Lung (tissue), 12 donors: ENCODE data around the gene GLI3. TPM values are rescaled to one million over a fixed set of nuclear protein-coding genes. Genes with fewer than 3 reads are reported as not detected.

Experiments used
- ATAC-seq: fragments of 200-7000 bp; cut with Tn5 transposase; one replicate; pipeline ENCODE4 v1.9.1; 2020; ENCODE audit warnings: moderate number of reproducible peaks; ENCODE audit not compliant: insufficient read depth, low FRiP score
- DNase-seq, 3 donors: peaks; one replicate each; pipeline ENCODE4 v3.0.0-alpha.2; 2013 to 2017
- H3K27ac ChIP-seq, 2 donors: one replicate each; pipeline ENCODE4 v1.5.1; 2013; ENCODE audit warnings: mild to moderate bottlenecking in 2 of 2, moderate library complexity in 2 of 2, control low read depth in 1 of 2, inconsistent platforms in 1 of 2, low read depth in 1 of 2, low read length in 1 of 2
- H3K27me3 ChIP-seq, 3 donors: one replicate each; pipeline ENCODE4 v1.5.1; 2013; ENCODE audit warnings: low read length in 2 of 3; ENCODE audit not compliant: control insufficient read depth in 3 of 3, insufficient read depth in 3 of 3
- H3K36me3 ChIP-seq, 4 donors: one replicate each; pipeline ENCODE4 v1.5.1; 2013; ENCODE audit warnings: low read length in 4 of 4, mild to moderate bottlenecking in 1 of 4, moderate library complexity in 1 of 4; ENCODE audit not compliant: control insufficient read depth in 4 of 4, insufficient read depth in 4 of 4
- H3K4me1 ChIP-seq, 5 donors: one replicate each; pipeline ENCODE4 v1.5.1; 2013; ENCODE audit warnings: low read length in 5 of 5, mild to moderate bottlenecking in 2 of 5, moderate library complexity in 1 of 5; ENCODE audit not compliant: control insufficient read depth in 5 of 5, insufficient read depth in 5 of 5
- H3K4me3 ChIP-seq: one replicate; pipeline ENCODE4 v1.5.1; 2013; ENCODE audit warnings: mild to moderate bottlenecking, control low read depth, moderate library complexity
- H3K9ac ChIP-seq, 2 donors: one replicate each; pipeline ENCODE4 v1.5.1; 2013; ENCODE audit warnings: low read length in 2 of 2, control low read depth in 1 of 2; ENCODE audit not compliant: insufficient read depth in 1 of 2
- H3K9me3 ChIP-seq, 4 donors: one replicate each; pipeline ENCODE4 v1.5.1; 2013; ENCODE audit warnings: low read length in 3 of 4, mild to moderate bottlenecking in 1 of 4, moderate library complexity in 1 of 4; ENCODE audit not compliant: control insufficient read depth in 4 of 4, insufficient read depth in 3 of 4
- WGBS, 2 donors: extraction: QIAGEN DNeasy Blood & Tissue Kit; methylation state at CpG; one replicate each; pipeline ENCODE4 v1.1.7; 2013; 5-methylcytosine and 5-hydroxymethylcytosine counted together
- polyA plus RNA-seq, 2 donors: library from polyadenylated mRNA; stranded (reverse); fragments of 200-250 nt; gene quantifications; one replicate each; pipeline ENCODE4 v1.2.1, GENCODE V29; 2013
- total RNA-seq, 2 donors: library from RNA; depleted of rRNA in 1 of 2; stranded (reverse); fragments of >200 nt in 1 of 2; gene quantifications; one replicate each; pipeline ENCODE4 v1.2.1, GENCODE V29; 2014 to 2021
- TF ChIP-seq, protein P1 (sequence below): IDR thresholded peaks from 2 replicates; pipeline ENCODE4 v1.5.1; 2012; ENCODE audit warnings: mild to moderate bottlenecking; ENCODE audit errors: control extremely low read depth, extremely low read depth
- donor health status: control.
- donor health status: control.
- donor health status: Bipolar disorder and iron deficiency.
- donor health status: healthy.
- donor health status: DM: yes; HTN: yes; CAD: no.

Gene GLI3
- total and polyA plus RNA-seq, 4 donors: 2.0 to 23.4 (median 10.3) TPM

GRCh38 chr7:41974870-41975557 lies 262.0 kb downstream of the GLI3 start:
- peak overlapping the region in 1 of 2 donors; percentile 13 for H3K27ac ChIP-seq
- ATAC-seq (no peak), DNase-seq (peak; percentile 61 to 97 (median 95))
- H3K27me3 ChIP-seq: no peaks in the 10 kb centered on the region
- WGBS, 2 donors: 63 to 67% methylated on average over 4 of the region's 4 CpGs
- H3K36me3 ChIP-seq: peaks cover 0 to 34% (median 21%) of the 10 kb centered on the region in 4 donors
- H3K4me3 ChIP-seq: no peak overlapping the region
- H3K9ac ChIP-seq: no peak overlapping the region
- no peaks in the 10 kb centered on the region for H3K9me3 ChIP-seq
- H3K4me1 ChIP-seq: peaks cover 0 to 73% (median 24%) of the 10 kb centered on the region in 5 donors
- TF ChIP-seq, protein P1, sequence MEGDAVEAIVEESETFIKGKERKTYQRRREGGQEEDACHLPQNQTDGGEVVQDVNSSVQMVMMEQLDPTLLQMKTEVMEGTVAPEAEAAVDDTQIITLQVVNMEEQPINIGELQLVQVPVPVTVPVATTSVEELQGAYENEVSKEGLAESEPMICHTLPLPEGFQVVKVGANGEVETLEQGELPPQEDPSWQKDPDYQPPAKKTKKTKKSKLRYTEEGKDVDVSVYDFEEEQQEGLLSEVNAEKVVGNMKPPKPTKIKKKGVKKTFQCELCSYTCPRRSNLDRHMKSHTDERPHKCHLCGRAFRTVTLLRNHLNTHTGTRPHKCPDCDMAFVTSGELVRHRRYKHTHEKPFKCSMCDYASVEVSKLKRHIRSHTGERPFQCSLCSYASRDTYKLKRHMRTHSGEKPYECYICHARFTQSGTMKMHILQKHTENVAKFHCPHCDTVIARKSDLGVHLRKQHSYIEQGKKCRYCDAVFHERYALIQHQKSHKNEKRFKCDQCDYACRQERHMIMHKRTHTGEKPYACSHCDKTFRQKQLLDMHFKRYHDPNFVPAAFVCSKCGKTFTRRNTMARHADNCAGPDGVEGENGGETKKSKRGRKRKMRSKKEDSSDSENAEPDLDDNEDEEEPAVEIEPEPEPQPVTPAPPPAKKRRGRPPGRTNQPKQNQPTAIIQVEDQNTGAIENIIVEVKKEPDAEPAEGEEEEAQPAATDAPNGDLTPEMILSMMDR: no peak

GRCh38 chr7:41973202-41973730 lies 263.7 kb downstream of the GLI3 start:
- Histone ChIP-seq H3K27ac (no peak overlapping the region), H3K9me3 (no peaks in the 10 kb centered on the region), H3K4me3 (no peak overlapping the region), H3K36me3 (peaks cover 0 to 39% (median 23%) of the 10 kb centered on the region in 4 donors), H3K27me3 (no peaks in the 10 kb centered on the region), H3K9ac (no peak overlapping the region), H3K4me1 (peaks cover 0 to 58% (median 20%) of the 10 kb centered on the region in 5 donors)
- peak in 1 of 3 donors; percentile 33 for DNase-seq
- TF ChIP-seq, protein P1: no peak
- WGBS, 2 donors: 93 to 96% methylated on average over 8 of the region's 8 CpGs
- no peak for ATAC-seq

DNA sequence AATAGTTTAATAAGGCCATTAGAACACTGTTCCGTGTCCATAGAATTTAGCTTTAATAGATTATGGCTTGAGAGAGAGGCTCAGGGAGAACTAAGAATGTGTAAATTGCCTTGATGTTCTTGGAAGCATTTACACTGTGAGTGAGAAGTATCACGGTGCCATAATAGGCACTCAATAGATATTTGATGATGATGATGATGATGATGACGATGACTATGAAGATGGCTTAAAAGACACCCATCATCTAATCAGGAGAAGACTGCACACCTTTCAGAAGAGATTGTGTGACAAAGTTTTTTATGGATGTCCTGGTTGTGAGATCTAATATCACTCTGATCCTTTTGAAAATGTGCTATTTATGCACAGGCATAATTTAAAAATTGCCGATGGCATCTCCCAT lies 264.2 kb downstream of the GLI3 start:
- Histone ChIP-seq H3K9me3 (no peaks in the 10 kb centered on the region), H3K27ac (no peak overlapping the region), H3K4me1 (peaks cover 0 to 53% (median 17%) of the 10 kb centered on the region in 5 donors), H3K9ac (no peak overlapping the region), H3K4me3 (no peak overlapping the region), H3K36me3 (peaks cover 0 to 38% (median 23%) of the 10 kb centered on the region in 4 donors), H3K27me3 (no peaks in the 10 kb centered on the region)
- 97 to 98% methylated on average over 4 of the region's 4 CpGs for WGBS, 2 donors
- no peak for DNase-seq
- TF ChIP-seq, protein P1: no peak
- ATAC-seq: no peak
